Pulmonary artery endothelial cell (primary cell): ENCODE data around the gene IL21R. TPM values are rescaled to one million over a fixed set of nuclear protein-coding genes. Genes with fewer than 3 reads are reported as not detected.
"Not testable (repeated sequence)": the region's sequence is repeated elsewhere in the genome, so short reads cannot be mapped to it uniquely, and the experiment has no call there.

Experiments
- DNase-seq: peaks from one replicate; pipeline ENCODE4 v3.0.0-alpha.2; 2011; ENCODE audit warnings: low read depth, low spot score
- total RNA-seq: library from RNA; depleted of rRNA; stranded (reverse); fragments of >200 nt; gene quantifications from 2 replicates; pipeline ENCODE4 v1.2.3, GENCODE V29; 2014

The IL21R gene
- total RNA-seq, 1 donor from 2014 or later = 0.07 TPM

DNA sequence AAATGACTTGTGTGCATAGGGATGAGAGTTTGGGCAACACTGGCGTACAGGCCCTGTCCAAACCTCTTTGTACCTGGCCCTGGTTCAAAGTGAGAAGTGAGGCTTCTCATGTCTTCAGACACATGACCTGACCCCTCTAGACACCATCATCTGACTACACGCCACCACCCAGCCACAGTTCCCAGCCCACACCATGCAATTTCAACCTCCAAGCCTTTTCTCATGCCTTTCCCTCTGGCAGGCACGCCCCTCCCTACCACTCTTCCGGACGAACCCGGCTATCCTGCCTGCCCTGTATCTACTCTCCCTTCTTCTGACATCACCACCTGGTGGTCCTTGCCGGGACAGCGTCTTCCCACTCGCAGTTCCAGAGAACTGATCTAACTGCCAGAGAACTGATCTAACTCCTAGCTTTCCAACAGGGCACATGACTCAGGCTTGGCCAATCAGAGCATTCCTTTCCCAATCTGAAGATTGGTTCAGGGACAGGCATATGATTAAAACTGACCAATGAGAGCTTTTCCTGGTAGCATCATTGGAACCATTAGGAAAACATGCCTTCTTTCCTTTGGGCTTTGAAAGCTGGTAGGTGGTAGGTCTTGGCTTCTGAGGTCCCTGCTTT is 27.1 kb upstream of the IL21R start:
- peak; percentile 49 for DNase-seq

DNA sequence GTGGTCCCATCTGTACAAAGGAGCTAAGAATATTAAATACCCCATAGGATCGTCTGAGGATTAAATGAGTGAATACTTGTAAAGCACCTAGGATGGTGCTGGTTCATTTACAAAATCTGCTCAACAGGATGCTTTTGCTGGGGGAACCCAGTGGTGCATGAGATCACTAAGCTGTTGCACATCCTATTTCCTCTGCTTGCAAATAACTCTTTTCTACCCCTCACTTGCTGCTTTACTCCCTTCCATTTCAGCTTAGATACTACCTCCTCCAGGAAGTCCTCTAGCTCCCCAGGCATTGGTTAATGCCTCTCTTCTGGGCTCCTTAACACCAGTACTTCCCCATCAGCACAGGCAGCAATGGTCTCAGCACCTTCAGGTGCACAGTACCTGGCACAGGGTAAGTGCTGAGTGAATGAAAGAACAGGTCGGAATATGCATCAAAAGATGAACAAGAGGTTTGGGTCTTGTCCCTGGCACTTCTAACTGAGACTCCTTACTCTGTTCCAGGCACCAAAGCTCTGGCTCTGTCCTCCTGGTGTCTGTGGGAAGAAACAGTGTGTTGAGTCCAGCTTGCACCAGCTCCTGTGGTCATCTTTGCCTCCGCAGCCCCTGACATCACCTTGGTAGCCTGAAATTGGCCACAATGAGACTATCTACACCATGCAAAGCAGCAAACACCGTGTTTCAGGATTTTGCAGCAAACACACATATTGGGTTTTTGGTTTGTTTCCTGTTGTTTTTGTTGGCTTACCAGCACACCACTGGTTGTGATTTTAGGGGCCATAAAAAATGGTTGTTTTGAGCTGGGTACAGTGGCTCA is 24.1 kb upstream of the IL21R start:
- DNase-seq = no peak

DNA sequence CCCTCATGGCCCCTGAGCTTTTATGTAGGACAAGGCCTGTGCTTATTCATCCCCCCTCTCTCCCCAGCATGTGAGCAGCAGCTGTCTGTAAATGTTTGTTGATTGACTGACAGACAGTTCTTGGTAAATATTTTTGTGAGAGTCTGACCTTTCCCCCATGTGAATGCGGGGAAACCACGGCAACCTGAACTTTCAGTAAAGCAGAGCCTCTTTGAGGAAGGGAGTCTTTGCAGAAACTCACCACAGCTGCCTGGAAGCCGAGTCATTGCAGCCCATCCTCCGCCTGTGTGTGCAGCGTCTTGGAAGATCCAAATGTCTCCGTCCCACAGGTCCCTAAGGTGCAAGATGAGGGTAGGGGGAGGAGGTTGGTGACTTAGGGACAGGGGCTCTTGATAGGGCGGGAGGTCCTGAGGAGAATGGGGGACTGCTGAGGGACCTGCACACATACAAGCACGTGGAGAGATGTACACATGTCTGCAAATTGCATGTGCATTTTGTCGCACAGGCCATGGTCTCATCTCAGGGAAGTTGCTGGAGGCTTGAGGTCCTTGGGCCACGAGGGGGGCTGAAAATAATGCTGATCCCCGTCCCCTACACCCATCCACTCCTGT is 23.0 kb upstream of the IL21R start:
- no peak for DNase-seq

DNA sequence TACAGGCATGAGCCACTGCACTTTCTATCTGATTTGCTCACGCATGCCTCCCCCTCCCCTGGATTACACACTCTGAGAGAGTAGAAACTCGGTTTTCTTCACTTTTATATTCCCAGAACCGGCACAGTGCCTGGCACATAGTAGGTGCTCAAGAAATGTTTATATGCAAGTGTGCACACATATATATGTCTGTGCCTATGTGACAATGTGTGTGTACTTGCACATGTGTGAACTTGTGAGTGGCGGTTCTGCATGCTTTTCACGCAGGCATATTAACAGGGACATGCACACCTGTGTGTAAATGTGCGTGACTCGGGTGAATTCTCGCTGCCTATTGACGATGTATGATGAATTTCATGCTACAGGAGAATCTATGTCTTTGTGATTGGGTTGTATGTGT is 22.1 kb upstream of the IL21R start:
- DNase-seq = no peak

DNA sequence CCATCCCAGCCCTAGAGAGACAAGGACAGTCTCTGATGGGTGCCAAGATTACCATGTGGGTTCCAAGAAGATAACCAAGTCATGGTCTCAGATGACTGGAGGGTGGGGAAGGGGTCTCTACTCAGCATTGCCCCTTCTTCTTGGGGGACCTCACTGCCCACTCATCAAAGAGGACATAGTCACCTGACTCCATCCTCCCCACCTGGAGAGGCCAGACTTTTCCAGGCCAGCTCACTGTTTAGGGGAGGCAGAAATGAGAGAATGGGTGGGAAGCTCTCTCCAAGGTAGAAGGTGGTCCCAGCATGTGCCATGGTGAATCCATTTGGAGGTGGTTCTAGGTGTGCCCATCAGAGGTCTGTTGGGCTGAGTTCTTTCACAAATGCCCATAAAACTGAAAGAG is 20.7 kb upstream of the IL21R start:
- no peak for DNase-seq

DNA sequence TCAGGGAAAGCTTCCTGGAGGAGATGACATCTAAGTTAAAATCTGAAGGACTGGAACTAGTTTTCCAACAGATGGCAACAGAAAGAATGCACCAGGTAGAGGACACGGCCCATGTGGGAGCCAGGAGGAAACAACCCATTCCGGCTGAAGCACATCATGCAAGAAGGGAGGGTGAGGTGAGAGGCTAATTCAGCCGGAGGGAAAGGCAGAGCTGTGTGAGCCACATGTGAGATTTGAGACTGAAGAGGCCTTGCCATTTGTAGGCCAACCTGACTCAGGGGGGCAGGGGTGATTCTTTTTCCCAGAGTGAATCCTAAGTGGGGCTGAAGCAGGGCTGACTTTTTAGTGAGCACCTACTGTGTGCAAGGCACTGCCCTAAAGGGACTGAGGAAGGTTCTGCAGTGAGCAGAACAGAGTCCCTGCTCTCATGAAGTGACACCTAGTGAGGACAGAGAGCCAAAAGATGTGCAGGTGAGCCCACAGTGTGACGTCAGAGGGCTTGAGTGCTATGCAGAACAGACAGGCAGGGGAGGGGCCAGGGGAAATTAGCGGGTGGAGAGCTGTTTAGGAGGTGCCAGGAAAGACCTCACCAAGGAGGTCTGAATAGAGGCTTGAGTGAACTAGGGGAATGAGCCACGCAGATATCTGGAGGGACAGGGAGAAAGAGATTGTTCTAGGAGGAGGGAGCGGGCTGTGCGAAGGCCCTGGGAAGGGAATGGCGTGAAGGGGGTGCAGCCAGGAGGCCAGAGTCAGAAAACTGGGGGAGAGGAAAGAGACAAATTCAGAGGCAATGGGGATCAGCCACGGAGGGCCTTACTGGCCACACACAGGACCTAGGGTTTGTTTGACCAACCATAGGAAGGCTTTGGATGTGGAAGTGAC is 19.8 kb upstream of the IL21R start:
- DNase-seq = no peak

DNA sequence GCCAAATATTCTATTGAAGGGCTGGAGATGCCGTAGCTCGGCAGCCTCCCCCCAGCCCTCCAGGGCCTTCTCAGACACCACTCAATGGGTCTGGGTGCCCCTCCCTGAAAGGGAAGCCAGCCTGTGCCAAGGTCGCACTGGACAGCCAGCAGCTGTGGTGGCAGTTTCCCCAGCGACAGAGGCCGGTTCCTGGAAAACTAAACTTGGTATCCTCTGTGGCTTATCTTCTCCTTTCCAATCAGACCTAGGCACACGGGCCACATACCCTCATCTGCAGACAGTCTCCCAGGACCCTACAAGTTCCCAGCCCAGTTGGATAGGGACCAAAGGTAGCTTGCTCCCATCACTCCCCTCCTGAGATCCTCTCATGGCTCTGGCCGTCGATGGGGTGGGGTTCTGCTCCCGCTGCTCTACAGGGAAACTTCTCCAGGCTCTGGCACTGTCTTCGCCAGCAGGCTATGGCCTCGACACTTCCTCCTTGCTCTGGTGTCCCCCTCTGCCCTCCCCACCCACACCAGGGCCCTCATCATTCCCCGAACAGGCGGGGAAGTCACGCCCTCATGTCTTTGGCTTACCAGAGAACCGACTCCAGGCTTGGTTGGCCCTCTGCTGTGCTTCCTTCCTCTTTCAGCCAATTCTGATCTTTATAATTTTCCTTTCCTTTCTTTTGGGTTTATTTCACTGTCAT is 18.3 kb upstream of the IL21R start:
- no peak for DNase-seq

DNA sequence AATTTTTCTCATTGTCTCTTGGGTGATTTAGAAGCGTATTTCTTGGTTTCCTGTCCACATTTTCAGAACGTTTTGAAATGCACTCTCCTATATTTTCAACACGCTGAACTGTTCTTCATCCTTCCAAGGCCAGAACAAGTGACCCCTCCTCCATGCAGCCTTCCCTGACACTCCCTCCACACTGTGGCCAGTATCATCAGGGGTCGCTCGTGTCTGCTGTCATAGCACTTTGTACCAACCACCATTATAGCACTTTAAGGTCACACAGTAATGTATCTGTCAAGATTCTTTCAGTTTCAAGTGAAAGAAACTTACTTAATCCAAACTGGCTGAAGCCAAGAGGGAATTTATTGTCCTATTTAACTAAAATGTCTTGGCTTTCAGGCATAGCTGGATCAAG is 17.5 kb upstream of the IL21R start:
- no peak for DNase-seq

DNA sequence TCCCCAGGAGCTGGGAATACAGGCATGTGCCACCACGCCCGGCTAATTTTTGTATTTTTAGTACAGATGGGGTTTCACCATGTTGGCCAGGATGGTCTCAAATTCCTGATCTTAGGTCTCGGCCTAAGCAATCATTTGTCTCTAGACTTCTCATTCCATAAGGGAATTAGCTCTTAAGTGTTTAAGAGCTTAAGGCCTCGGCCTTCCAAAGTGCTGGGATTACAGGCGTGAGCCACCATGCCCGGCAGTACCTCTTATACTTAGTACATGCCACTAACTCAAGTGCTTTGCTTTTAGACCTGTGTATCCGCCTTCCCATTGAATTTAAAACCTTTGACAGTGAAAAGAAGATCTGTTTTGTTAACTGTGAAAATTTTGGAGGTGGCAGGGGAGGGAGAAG is 16.6 kb upstream of the IL21R start:
- DNase-seq = no peak

DNA sequence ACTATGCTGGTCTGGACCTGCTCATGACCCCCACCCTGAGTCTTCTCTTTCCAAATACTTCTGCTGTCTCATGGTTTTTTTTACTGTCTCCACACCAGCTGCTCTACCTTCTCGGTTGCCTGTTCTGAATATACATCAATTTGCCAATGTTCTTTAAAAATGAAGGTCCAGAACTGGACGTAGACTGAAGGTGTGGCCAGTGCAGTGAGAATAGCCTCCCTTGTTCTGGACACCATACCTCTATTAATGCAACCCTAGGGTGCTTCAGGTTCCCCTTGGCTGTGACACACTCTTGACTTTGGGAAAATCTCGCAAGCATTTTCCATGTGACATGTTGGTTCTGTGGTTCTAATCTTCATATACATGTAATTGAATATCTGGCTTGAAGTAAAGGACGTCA is 15.3 kb upstream of the IL21R start:
- DNase-seq = no peak

DNA sequence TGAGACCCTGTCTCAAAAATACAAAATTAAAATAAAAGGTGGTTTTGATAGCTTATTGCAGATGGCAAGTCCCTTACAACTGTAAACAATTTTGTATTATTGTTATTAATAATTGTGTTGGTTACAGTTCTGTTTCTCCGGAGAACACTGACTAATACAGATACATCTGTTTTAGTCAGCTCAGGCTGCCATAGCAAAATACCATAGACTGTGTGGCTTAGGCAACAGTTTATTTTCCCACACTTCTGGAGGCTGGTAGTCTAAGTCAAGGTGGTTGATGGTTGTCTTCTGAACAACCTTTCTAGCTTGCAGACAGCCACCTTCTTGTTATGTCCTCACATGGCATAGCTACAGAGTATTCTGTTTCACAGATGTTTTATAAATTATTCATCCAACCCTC is 14.2 kb upstream of the IL21R start:
- no peak for DNase-seq

DNA sequence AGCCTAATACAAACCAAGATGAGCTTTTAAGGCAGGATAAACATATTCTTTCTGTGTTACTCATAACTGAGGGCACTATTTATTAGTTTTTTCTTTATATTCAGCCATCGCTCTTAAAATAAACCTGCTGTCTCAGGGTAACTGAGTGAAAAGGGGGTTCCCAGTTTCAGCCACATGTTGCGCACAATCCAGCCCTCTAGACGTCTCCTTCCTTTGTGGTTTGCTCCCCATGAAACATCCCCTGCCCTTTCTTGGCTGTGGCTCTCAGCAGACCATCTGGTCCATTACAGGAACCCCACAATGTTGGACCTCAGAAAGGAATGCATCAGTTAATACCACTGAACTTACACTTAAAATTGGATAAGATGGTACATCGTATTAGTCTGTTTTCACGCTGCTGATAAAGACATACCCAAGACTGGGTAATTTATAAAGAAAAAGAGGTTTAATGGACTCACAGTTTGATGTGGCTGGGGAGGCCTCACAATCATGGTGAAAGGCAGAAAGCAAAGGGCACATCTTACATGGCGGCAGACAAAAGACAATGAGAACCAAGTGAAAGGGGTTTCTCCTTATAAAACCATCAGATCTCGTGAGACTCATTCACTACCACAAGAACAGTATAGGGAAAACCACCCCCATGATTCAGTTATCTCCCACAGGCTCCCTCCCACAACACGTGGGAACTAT is 12.6 kb upstream of the IL21R start:
- DNase-seq = no peak

DNA sequence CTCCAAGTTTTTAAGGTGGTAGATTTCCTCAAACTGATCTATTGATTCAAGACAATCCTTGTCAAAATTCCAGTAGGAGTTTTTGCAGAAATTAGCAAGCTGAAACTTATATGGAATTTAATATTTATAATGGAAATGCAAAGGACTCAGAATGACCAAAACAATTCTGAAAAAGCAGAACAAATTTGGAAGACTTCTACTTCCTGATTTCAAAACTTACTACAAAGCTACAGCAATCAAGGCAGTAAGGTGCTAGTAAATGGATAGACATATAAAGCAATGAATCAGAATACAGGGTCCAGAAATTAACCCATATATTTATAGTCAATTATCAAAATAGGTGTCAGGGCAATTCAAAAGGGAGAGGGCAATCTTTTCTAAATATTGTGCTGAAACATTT is 11.8 kb upstream of the IL21R start:
- no peak for DNase-seq

DNA sequence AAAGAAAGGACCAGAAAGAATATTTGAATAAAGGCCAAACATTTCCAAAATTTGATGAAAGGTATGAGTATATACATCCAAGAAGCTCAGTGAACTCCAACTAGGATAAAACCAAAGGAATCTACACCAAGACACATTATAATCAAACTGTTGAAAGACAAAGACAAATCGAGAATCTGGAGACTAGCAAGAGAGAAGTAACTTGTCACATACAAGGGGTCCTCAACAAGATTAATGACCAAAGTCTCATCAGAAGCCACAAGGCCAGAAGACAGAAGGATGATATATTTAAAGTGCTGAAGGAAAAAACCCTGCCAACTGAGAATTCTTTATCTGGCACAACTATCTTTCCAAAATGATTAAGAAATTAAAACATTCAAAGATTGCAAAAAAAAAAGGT is 9.3 kb upstream of the IL21R start:
- no peak for DNase-seq

DNA sequence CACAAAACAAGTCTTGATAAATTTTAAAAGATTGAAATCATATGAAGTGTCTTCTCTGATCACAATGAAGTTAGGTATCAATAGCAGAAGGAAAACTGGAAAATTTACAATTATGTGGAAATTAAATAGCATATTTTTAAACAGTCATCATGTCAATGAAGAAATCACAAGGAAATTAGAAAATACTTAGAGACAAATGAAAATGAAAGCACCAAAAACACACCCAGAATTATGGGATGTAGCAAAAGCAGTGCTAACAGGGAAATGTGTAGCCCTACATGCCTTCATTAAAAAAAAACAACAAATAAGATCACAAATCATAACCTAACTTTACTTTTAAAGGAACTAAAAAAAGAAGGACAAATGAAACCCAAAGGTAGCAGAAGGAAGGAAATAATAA is 7.5 kb upstream of the IL21R start:
- no peak for DNase-seq

DNA sequence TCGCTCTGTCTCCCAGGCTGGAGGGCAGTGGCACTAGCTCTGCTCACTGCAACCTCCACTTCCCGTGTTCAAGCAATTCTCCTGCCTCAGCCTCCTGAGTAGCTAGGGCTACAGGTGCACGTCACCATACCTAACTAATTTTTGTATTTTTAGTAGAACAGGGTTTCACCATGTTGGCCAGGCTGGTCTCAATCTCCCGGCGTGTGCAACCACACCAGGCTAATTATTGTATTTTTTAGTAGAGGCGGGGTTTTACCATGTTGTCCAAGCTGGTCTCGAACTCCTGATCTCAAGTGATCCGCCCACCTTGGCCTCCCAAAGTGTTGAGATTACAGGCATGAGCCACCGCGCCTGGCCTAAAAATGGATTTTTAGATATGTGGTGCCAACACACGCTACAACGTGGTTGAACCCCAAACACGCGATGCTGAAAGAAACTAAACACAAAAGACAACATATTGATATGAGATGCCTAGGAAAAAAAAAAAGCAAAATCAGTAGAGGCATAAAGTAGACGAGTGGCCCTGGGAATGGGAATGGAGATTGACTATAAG is 3.6 kb upstream of the IL21R start:
- DNase-seq = not testable (repeated sequence)

DNA sequence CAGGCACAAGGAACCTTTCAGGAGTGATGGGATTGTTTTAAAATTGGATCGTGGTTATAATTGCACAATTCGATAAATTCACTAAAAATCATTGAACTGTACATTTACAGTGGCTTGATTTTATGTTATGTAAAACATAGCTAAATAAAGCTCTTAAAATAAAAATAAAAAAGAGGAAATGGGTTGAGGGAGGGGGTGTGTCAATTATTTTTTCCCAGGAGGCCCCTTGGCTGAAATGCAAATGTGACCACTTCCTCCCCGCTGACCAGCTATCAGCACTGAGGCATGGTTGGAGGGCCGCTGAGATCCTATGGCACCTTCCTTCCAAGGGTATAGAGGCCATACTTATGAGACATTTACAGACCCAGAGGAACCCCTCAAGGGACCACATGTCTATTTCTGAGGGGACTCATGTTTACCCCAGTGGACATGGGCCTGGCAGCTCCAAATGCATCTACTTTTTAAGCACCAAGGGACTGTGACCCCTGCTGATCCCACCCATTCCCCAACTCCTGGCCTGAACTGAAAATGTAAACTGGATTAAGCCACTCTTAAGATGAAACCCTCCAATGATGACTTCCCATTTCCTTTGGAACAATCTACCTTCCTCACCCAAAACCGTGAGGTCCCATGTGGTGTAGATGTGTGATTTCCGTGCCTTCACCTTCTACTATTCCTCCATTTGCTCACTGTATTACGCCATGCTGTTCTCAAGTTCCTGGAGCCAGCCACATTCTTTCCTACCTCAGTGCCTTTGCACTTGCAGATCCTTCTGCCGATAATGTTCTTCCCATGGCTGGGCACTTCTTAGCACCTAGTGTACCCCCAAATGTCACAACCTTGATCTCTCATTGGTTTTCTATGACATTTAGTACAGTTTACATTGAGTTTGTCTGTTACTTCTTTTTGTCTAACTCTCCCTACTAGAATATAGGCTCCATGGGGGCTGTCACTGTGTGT is 2.8 kb upstream of the IL21R start:
- no peak for DNase-seq

DNA sequence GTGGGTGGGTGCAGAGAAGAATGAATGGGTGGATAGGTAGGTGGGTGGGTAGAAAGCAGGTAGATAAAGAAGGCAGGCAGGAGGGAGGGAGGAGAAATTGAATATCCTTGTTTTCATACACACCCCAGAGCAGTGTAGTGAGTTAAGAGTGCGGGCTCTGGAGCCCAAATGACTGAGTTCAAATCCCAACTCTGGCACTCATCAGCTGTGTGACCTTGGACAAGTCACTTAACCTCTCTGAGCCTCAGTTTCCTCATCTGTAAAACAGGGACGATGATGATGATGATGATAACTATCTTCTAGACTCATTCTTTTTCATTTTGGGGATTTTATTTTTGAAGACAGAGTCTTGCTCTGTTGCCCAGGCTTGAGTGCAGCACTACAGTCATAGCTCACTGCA is 2.0 kb upstream of the IL21R start:
- DNase-seq = no peak
